Retinal pigment epithelial cell (primary cell): Measurements from ENCODE around the gene VASN.

Source experiments
- DNase-seq: peaks from one replicate; pipeline ENCODE4 v3.0.0-alpha.2; 2010; ENCODE audit warnings: low read depth
- H3K4me3 ChIP-seq: 2 replicates; pipeline ENCODE4 v1.5.1; 2011; ENCODE audit warnings: mild to moderate bottlenecking, low read length, control low read depth, moderate library complexity
- CTCF ChIP-seq: conservative IDR thresholded peaks from 2 replicates; pipeline ENCODE4 v1.5.1; 2011; ENCODE audit warnings: low read depth, low read length, control low read depth, inconsistent platforms

VASN gene

GRCh38 chr16:4351880-4352279, 19.8 kb upstream of the VASN start:
- TF ChIP-seq CTCF: no peak
- DNase-seq: no peak
- H3K4me3 ChIP-seq: no peak overlapping the region

GRCh38 chr16:4352843-4353242, 18.8 kb upstream of the VASN start:
- no peak for DNase-seq
- TF ChIP-seq CTCF: no peak
- H3K4me3 ChIP-seq: no peak overlapping the region

DNA sequence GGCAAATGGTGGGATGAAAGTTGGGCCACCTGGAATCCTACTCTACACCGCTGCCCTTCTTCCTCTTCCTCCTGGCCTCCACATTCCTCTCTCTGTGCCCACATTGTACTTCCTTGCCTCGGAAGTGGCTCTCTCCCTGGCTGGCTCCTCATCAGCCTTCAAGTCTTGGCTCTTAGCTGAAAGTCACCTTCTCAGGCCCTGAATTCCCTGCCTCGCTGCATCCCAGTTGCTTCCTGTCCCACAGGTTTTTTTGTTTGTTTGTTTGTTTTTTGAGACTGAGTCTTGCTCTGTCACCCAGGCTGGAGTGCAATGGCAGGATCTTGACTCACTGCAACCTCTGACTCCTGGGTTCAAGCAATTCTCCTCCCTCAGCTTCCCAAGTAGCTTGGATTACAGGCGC, 18.0 kb upstream of the VASN start:
- TF ChIP-seq CTCF: no peak
- no peak for DNase-seq

DNA sequence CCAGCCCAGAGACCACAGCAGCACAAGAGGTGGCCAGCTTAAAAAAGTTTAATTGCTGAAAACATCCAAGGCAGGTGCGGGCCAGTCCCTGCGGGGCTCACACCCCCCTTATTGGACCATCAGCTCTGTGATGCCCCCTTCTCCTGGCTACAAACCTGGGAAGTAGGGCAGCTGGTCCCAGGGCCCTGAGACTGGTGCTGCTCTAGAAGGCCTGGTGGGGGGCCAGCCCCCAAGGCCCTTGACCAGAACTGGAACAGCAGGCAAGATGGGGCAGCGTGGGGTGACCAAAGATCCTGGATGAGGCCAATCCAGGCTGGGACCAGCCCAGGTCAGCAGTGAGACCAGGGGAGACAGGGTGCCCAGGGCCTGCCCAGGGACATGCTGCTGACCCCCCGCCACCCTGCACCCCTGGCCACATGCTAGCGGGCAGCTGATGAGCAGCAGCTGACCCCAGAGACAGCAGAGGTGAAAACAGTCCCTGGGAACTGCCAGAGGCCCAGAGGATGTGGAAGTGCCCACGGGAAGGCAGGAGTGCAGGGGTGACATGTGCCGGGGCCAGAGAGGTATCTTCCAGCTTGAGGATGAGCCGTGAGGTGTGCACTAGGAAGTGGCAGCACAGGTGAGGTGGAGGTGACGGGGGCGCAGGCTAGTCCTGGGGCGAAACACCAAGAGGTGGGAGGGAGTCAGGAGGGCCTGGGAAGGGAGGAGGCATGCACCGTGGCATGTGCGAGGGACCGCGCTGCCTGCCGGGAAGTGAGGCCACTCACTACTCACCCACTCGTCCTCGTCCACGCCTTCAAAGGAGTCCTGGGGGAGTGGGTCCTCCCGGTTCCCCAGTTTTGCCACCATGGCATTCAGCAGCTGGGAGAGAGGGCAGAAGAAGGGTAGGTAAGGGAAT, 16.9 kb upstream of the VASN start:
- no peak for TF ChIP-seq CTCF
- no peak overlapping the region for H3K4me3 ChIP-seq
- DNase-seq: no peak

More for the DNA sequence above, 18.0 kb upstream of the VASN start:
- no peak overlapping the region for H3K4me3 ChIP-seq

GRCh38 chr16:4356820-4357219, 14.8 kb upstream of the VASN start:
- H3K4me3 ChIP-seq: no peak overlapping the region
- no peak for DNase-seq
- no peak for TF ChIP-seq CTCF

DNA sequence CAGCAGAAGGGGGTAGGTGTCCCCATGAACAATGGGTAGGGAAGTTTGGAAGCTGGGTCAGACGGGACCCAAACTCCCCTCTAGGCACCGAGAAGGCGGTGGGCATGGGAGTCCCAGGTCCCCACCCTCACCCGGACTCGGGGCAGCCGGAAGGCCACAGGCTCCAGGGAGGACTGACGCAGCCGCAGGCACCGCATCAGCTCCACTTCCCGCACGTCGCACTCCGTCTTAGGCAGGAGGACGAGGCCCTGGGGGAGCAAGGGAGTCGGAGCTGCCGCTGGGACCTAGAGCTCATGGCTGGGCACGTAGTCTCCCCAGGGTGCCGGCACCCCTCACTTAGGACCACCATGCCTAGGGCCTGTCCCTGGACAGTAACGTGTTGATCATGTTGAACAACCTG, 13.4 kb upstream of the VASN start:
- no peak overlapping the region for H3K4me3 ChIP-seq
- DNase-seq: no peak
- no peak for TF ChIP-seq CTCF
